ENCODE data around the gene VKORC1.

The VKORC1 gene

DNA sequence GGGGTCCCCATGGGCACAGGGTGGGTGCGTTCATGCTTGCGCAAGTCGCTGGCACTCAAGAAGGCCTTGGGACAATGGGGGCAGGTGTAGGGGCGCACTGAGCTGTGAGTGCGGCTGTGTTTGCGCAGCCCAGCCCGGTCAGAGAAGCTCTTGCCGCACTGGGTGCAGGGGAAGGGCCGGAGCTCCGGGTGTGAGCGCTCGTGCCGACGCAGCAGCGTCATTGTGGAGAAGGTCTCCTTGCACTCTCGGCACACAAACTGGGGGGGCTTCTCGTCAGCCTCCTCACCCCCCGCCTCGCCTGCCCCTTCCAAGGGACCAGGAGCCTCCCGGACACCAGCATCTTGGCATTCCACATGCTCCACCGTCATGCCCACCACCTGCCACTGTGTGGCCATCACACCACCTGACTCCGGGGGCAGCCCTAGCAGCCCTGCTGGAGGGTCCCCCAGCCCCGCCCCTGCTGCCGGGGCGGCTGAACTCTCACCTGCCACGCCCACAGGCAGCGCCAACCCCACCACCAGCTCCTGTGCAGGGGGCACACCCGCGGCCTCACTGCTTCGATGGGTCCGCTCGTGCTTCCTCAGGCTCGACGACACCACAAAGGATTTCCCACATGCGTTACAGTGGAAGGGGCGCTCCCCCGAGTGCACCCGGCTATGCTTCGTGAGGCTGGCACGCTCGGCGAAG lies 33.3 kb downstream of the VKORC1 start:
- Histone ChIP-seq H4K8ac (ENCODE audit: low read length) (peak overlapping the region; percentile 47), H3K23ac (ENCODE audit: low read length in 2 of 2) (no peak overlapping the region), H3K36me3 (ENCODE audit: control insufficient read depth in 1 of 2, insufficient read depth in 2 of 2, low read depth in 1 of 2, low read length in 2 of 2) (peaks cover 46 to 52% of the 10 kb centered on the region in 2 experiments), H3K9me3 (ENCODE audit: control insufficient read depth, low read length) (no peaks in the 10 kb centered on the region), H2BK5ac (ENCODE audit: low read depth, low read length, poor library complexity, severe bottlenecking) (no peak overlapping the region), H2AFZ (ENCODE audit: low read depth, low read length) (no peak overlapping the region), H3K9ac (ENCODE audit: low read length) (no peak overlapping the region), H4K91ac (ENCODE audit: low read length) (peak overlapping the region; percentile 67), H3K79me1 (replicated peaks; ENCODE audit: low read length, poor library complexity, severe bottlenecking) (peaks cover 33% of the 10 kb centered on the region), H3K27me3 (ENCODE audit: control insufficient read depth in 1 of 2, insufficient read depth in 1 of 2, low read length in 2 of 2) (no peaks in the 10 kb centered on the region), H2BK15ac (ENCODE audit: low read depth, poor library complexity, severe bottlenecking) (no peak overlapping the region), H3K27ac (ENCODE audit: low read length, poor library complexity, severe bottlenecking) (no peak overlapping the region), H2AK5ac (ENCODE audit: low read length, severe bottlenecking) (no peak overlapping the region), H2BK120ac (ENCODE audit: low read depth, low read length) (no peak overlapping the region), H3K4me3 (ENCODE audit: insufficient read depth in 1 of 2, low read depth in 1 of 2, low read length in 2 of 2) (peak overlapping the region in 1 of 2 experiments; percentile 35), H3K14ac (ENCODE audit: low read length in 2 of 2) (no peak overlapping the region), H3K4me1 (ENCODE audit: control insufficient read depth, insufficient read depth, low read depth, low read length) (peaks cover 22% of the 10 kb centered on the region), H3K4me2 (ENCODE audit: low read length, poor library complexity, severe bottlenecking) (no peak overlapping the region), H3K18ac (ENCODE audit: low read depth in 1 of 2, low read length in 2 of 2) (no peak overlapping the region), H3K4ac (ENCODE audit: low read depth in 1 of 2, low read length in 2 of 2) (no peak overlapping the region), H2BK12ac (ENCODE audit: low read length in 2 of 2) (no peak overlapping the region)
- no peak for DNase-seq
- WGBS = 98% methylated on average over 42 of the region's 42 CpGs

DNA sequence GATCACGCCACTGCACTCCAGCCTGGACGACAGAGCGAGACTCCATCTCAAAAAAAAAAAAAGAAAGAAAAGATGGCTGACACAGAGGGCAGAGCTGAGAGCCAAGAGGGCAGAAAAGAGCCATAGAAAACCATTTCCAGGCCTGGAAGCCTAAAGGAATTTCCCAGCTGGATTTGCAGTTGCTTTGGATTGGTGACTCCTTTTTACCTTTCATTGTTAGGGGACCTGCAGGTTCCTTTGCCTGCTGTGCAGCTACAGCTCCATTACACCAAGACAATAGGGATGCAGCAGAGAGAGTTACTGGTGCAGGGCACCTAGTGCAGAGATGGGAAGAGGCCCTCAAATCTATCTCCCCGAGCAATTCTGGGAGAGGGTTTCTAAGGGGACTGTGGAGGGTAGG lies 39.0 kb downstream of the VKORC1 start:
- Histone ChIP-seq H4K91ac (ENCODE audit: low read length) (no peak overlapping the region), H3K79me1 (replicated peaks; ENCODE audit: low read length, poor library complexity, severe bottlenecking) (peaks cover 5% of the 10 kb centered on the region), H2AFZ (ENCODE audit: low read depth, low read length) (no peak overlapping the region), H3K4me1 (ENCODE audit: control insufficient read depth, insufficient read depth, low read depth, low read length) (peaks cover 5% of the 10 kb centered on the region), H3K9ac (ENCODE audit: low read length) (no peak overlapping the region), H3K14ac (ENCODE audit: low read length in 2 of 2) (no peak overlapping the region), H2BK5ac (ENCODE audit: low read depth, low read length, poor library complexity, severe bottlenecking) (no peak overlapping the region), H3K18ac (ENCODE audit: low read depth in 1 of 2, low read length in 2 of 2) (no peak overlapping the region), H2AK5ac (ENCODE audit: low read length, severe bottlenecking) (no peak overlapping the region), H3K36me3 (ENCODE audit: control insufficient read depth in 1 of 2, insufficient read depth in 2 of 2, low read depth in 1 of 2, low read length in 2 of 2) (peaks cover 17 to 18% of the 10 kb centered on the region in 2 experiments), H3K4me3 (ENCODE audit: insufficient read depth in 1 of 2, low read depth in 1 of 2, low read length in 2 of 2) (no peak overlapping the region), H2BK120ac (ENCODE audit: low read depth, low read length) (no peak overlapping the region), H3K9me3 (ENCODE audit: control insufficient read depth, low read length) (no peaks in the 10 kb centered on the region), H4K8ac (ENCODE audit: low read length) (no peak overlapping the region), H3K23ac (ENCODE audit: low read length in 2 of 2) (no peak overlapping the region), H3K27ac (ENCODE audit: low read length, poor library complexity, severe bottlenecking) (no peak overlapping the region), H3K4me2 (ENCODE audit: low read length, poor library complexity, severe bottlenecking) (no peak overlapping the region), H3K4ac (ENCODE audit: low read depth in 1 of 2, low read length in 2 of 2) (no peak overlapping the region), H2BK15ac (ENCODE audit: low read depth, poor library complexity, severe bottlenecking) (no peak overlapping the region), H3K27me3 (ENCODE audit: control insufficient read depth in 1 of 2, insufficient read depth in 1 of 2, low read length in 2 of 2) (no peaks in the 10 kb centered on the region), H2BK12ac (ENCODE audit: low read length in 2 of 2) (no peak overlapping the region)
- no peak for DNase-seq
- 95% methylated on average over 4 of the region's 4 CpGs for WGBS

DNA sequence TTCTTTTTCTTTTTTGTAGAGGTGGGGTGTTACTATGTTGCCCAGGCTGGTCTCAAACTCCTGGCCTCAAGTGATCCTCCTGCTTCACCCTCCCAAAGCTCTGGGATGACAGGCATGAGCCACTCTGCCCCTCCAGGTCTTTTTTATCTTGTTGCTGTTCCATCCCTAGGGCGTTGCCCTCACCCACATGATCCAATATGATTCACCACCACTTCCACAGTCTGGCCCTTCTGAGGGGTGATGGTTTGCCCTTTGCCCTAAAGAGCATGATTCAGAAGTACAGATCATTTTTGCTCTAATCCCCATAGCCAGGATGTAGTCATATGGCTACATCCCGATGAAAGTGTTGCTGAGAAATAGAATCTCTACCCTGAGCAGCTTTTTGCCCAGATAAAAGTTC lies 42.5 kb downstream of the VKORC1 start:
- Histone ChIP-seq H3K4ac (ENCODE audit: low read depth in 1 of 2, low read length in 2 of 2) (peak overlapping the region in 1 of 2 experiments; percentile 80), H3K4me3 (ENCODE audit: insufficient read depth in 1 of 2, low read depth in 1 of 2, low read length in 2 of 2) (no peak overlapping the region), H2BK12ac (ENCODE audit: low read length in 2 of 2) (peak overlapping the region in 1 of 2 experiments; percentile 63), H2BK120ac (ENCODE audit: low read depth, low read length) (peak overlapping the region; percentile 11), H3K79me1 (replicated peaks; ENCODE audit: low read length, poor library complexity, severe bottlenecking) (no peaks in the 10 kb centered on the region), H2AFZ (ENCODE audit: low read depth, low read length) (no peak overlapping the region), H3K9me3 (ENCODE audit: control insufficient read depth, low read length) (no peaks in the 10 kb centered on the region), H4K8ac (ENCODE audit: low read length) (no peak overlapping the region), H2AK5ac (ENCODE audit: low read length, severe bottlenecking) (peak overlapping the region; percentile 31), H3K4me1 (ENCODE audit: control insufficient read depth, insufficient read depth, low read depth, low read length) (peaks cover 7% of the 10 kb centered on the region), H3K4me2 (ENCODE audit: low read length, poor library complexity, severe bottlenecking) (peak overlapping the region; percentile 22), H3K18ac (ENCODE audit: low read depth in 1 of 2, low read length in 2 of 2) (peak overlapping the region; percentile 40 to 43), H2BK5ac (ENCODE audit: low read depth, low read length, poor library complexity, severe bottlenecking) (no peak overlapping the region), H3K14ac (ENCODE audit: low read length in 2 of 2) (no peak overlapping the region), H3K27me3 (ENCODE audit: control insufficient read depth in 1 of 2, insufficient read depth in 1 of 2, low read length in 2 of 2) (no peaks in the 10 kb centered on the region), H3K9ac (ENCODE audit: low read length) (peak overlapping the region; percentile 73), H2BK15ac (ENCODE audit: low read depth, poor library complexity, severe bottlenecking) (no peak overlapping the region), H4K91ac (ENCODE audit: low read length) (peak overlapping the region; percentile 44), H3K36me3 (ENCODE audit: control insufficient read depth in 1 of 2, insufficient read depth in 2 of 2, low read depth in 1 of 2, low read length in 2 of 2) (no peaks in the 10 kb centered on the region), H3K23ac (ENCODE audit: low read length in 2 of 2) (no peak overlapping the region), H3K27ac (ENCODE audit: low read length, poor library complexity, severe bottlenecking) (peak overlapping the region; percentile 69)
- DNase-seq = peak; percentile 95
- 0% methylated on average over 1 of the region's 2 CpGs for WGBS

DNA sequence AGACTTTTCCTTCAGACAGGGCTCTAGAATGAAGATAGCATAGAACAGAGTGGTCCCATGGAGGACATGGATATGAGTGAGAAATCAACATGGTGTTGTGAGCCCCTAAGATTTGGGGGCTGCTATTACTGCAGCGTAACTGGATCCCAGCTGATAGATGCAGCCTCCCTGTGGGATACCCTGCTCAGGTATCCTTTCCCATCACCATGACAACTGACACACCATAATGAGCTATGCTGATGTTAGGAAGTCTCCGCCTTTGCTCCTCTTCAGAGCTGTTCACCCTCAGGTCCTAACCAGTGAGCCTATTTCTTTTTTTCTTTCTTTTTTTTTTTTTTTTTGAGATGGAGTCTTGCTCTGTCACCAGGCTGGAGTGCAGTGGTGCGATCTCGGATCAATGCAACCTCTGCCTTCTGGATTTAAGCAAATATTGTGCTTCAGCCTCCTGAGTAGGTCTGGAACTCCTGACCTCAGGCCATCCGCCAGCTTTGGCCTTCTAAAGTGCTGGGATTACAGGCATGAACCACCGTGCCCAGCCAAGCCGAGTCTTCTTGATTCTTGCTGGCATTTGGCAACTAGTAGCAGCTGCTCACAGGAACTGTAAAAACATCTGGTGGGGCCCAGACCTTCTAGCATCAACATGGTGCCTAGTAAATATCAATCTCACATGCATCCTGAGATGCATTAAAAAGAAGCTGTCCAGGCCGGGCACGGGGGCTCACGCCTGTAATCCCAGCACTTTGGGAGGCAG lies 44.1 kb downstream of the VKORC1 start:
- no peak overlapping the region for H3K18ac ChIP-seq (ENCODE audit: low read depth in 1 of 2, low read length in 2 of 2)
- H2BK120ac ChIP-seq (ENCODE audit: low read depth, low read length) = no peak overlapping the region
- DNase-seq = no peak
- no peak overlapping the region for H4K91ac ChIP-seq (ENCODE audit: low read length)
- no peak overlapping the region for H2BK15ac ChIP-seq (ENCODE audit: low read depth, poor library complexity, severe bottlenecking)
- no peaks in the 10 kb centered on the region for H3K36me3 ChIP-seq (ENCODE audit: control insufficient read depth in 1 of 2, insufficient read depth in 2 of 2, low read depth in 1 of 2, low read length in 2 of 2)
- 95% methylated on average over 10 of the region's 10 CpGs for WGBS
- no peak overlapping the region for H3K14ac ChIP-seq (ENCODE audit: low read length in 2 of 2)
- no peaks in the 10 kb centered on the region for H3K79me1 ChIP-seq (replicated peaks; ENCODE audit: low read length, poor library complexity, severe bottlenecking)
- H3K9me3 ChIP-seq (ENCODE audit: control insufficient read depth, low read length) = no peaks in the 10 kb centered on the region
- no peaks in the 10 kb centered on the region for H3K27me3 ChIP-seq (ENCODE audit: control insufficient read depth in 1 of 2, insufficient read depth in 1 of 2, low read length in 2 of 2)
- H3K4ac ChIP-seq (ENCODE audit: low read depth in 1 of 2, low read length in 2 of 2) = no peak overlapping the region
- H2BK12ac ChIP-seq (ENCODE audit: low read length in 2 of 2) = peak overlapping the region; percentile 25 to 37
- no peak overlapping the region for H3K27ac ChIP-seq (ENCODE audit: low read length, poor library complexity, severe bottlenecking)
- no peak overlapping the region for H3K9ac ChIP-seq (ENCODE audit: low read length)
- H4K8ac ChIP-seq (ENCODE audit: low read length) = no peak overlapping the region
- no peak overlapping the region for H2AK5ac ChIP-seq (ENCODE audit: low read length, severe bottlenecking)
- H3K23ac ChIP-seq (ENCODE audit: low read length in 2 of 2) = no peak overlapping the region
- H3K4me2 ChIP-seq (ENCODE audit: low read length, poor library complexity, severe bottlenecking) = no peak overlapping the region
- no peak overlapping the region for H2BK5ac ChIP-seq (ENCODE audit: low read depth, low read length, poor library complexity, severe bottlenecking)
- no peak overlapping the region for H3K4me3 ChIP-seq (ENCODE audit: insufficient read depth in 1 of 2, low read depth in 1 of 2, low read length in 2 of 2)
- H2AFZ ChIP-seq (ENCODE audit: low read depth, low read length) = no peak overlapping the region
- H3K4me1 ChIP-seq (ENCODE audit: control insufficient read depth, insufficient read depth, low read depth, low read length) = peaks cover 7% of the 10 kb centered on the region
